ENCODE results near the gene CPED1. TPM values are rescaled to one million over a fixed set of nuclear protein-coding genes. Genes with fewer than 3 reads are reported as not detected.

CPED1 gene
- polyA plus RNA-seq, 1 donor from 2014 or later: not detected

DNA sequence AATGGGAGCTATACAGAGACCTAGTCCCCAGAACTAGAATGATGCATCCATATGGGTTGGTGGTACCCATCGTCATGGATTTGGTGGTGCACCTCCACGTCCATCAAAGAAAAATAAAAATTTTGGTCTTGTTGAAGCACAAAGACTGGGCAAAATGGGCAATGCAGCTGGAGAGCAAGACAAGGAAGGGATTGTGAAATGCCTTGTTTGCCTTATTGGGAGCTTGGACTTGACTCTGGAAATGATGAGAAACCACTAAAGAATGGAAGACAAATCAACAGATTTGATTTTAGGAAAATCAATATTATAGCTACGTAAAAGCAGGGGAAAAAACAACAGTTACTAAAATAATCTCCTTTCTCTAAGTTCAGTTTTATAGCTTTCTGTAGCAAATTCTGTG lies 150.9 kb downstream of the CPED1 start:
- H3K9ac ChIP-seq (ENCODE audit: low read length): no peak overlapping the region
- TF ChIP-seq MXI1 (conservative IDR thresholded peaks at IDR 0.05; ENCODE audit: poor library complexity, severe bottlenecking) (no peak), SMC3 (conservative IDR thresholded peaks at IDR 0.05; ENCODE audit: poor library complexity) (no peak), EZH2 (IDR thresholded peaks at IDR 0.05; ENCODE audit: borderline replicate concordance, insufficient read depth, low read length, poor library complexity, severe bottlenecking) (no peak), RAD21 (conservative IDR thresholded peaks at IDR 0.05) (no peak), TAF1 (IDR thresholded peaks at IDR 0.05; ENCODE audit: low read depth) (no peak), EP300 (conservative IDR thresholded peaks at IDR 0.05; ENCODE audit: poor library complexity, severe bottlenecking) (no peak), POLR2AphosphoS5 (IDR thresholded peaks at IDR 0.05) (no peak)
- TF ChIP-seq, protein P1, sequence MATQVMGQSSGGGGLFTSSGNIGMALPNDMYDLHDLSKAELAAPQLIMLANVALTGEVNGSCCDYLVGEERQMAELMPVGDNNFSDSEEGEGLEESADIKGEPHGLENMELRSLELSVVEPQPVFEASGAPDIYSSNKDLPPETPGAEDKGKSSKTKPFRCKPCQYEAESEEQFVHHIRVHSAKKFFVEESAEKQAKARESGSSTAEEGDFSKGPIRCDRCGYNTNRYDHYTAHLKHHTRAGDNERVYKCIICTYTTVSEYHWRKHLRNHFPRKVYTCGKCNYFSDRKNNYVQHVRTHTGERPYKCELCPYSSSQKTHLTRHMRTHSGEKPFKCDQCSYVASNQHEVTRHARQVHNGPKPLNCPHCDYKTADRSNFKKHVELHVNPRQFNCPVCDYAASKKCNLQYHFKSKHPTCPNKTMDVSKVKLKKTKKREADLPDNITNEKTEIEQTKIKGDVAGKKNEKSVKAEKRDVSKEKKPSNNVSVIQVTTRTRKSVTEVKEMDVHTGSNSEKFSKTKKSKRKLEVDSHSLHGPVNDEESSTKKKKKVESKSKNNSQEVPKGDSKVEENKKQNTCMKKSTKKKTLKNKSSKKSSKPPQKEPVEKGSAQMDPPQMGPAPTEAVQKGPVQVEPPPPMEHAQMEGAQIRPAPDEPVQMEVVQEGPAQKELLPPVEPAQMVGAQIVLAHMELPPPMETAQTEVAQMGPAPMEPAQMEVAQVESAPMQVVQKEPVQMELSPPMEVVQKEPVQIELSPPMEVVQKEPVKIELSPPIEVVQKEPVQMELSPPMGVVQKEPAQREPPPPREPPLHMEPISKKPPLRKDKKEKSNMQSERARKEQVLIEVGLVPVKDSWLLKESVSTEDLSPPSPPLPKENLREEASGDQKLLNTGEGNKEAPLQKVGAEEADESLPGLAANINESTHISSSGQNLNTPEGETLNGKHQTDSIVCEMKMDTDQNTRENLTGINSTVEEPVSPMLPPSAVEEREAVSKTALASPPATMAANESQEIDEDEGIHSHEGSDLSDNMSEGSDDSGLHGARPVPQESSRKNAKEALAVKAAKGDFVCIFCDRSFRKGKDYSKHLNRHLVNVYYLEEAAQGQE (IDR thresholded peaks at IDR 0.05; ENCODE audit: borderline replicate concordance): no peak
- TF ChIP-seq, protein P2, sequence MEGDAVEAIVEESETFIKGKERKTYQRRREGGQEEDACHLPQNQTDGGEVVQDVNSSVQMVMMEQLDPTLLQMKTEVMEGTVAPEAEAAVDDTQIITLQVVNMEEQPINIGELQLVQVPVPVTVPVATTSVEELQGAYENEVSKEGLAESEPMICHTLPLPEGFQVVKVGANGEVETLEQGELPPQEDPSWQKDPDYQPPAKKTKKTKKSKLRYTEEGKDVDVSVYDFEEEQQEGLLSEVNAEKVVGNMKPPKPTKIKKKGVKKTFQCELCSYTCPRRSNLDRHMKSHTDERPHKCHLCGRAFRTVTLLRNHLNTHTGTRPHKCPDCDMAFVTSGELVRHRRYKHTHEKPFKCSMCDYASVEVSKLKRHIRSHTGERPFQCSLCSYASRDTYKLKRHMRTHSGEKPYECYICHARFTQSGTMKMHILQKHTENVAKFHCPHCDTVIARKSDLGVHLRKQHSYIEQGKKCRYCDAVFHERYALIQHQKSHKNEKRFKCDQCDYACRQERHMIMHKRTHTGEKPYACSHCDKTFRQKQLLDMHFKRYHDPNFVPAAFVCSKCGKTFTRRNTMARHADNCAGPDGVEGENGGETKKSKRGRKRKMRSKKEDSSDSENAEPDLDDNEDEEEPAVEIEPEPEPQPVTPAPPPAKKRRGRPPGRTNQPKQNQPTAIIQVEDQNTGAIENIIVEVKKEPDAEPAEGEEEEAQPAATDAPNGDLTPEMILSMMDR (IDR thresholded peaks at IDR 0.05; ENCODE audit: poor library complexity, severe bottlenecking): no peak
- no peaks in the 10 kb centered on the region for H4K20me1 ChIP-seq (ENCODE audit: insufficient read depth)
- no peak overlapping the region for H3K4me3 ChIP-seq (ENCODE audit: low read length)
- no peak overlapping the region for H2AFZ ChIP-seq (ENCODE audit: low read depth, low read length)
- H3K27me3 ChIP-seq (ENCODE audit: insufficient read depth, low read depth, low read length): no peaks in the 10 kb centered on the region
- no peaks in the 10 kb centered on the region for H3K9me3 ChIP-seq (ENCODE audit: low read length)
- no peak overlapping the region for H3K27ac ChIP-seq (ENCODE audit: low read length)
- no peak overlapping the region for H3K4me2 ChIP-seq (ENCODE audit: low read length)
- no peaks in the 10 kb centered on the region for H3K79me2 ChIP-seq (replicated peaks; ENCODE audit: insufficient read depth, low read length)
- no peaks in the 10 kb centered on the region for H3K9me2 ChIP-seq (ENCODE audit: insufficient read depth, low read length)
- no peaks in the 10 kb centered on the region for H3K36me3 ChIP-seq (ENCODE audit: insufficient read depth, low read length)
- no peaks in the 10 kb centered on the region for H3F3A ChIP-seq (ENCODE audit: insufficient read depth, low read length, poor library complexity, severe bottlenecking)

DNA sequence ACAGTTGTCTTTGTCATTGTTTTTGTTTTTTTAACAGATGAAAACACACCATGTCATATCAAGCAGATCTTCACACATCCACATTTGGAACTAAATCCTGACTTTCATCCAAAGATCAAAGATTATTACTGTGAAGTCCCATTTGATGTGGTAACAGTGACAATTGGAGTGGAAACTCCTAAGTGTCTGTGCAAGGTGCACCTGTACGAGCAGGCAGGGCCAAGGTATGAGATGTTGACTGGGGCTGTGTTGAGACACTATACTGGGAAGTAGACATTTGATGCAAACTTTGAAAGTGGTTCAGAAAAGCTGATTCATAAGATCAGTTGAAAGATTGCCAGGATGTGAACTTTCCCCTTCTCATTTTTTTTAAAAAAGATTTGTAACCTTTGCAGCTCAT lies 152.3 kb downstream of the CPED1 start:
- H3K9ac ChIP-seq (ENCODE audit: low read length): no peak overlapping the region
- H3F3A ChIP-seq (ENCODE audit: insufficient read depth, low read length, poor library complexity, severe bottlenecking): no peaks in the 10 kb centered on the region
- H3K9me3 ChIP-seq (ENCODE audit: low read length): no peaks in the 10 kb centered on the region
- no peaks in the 10 kb centered on the region for H3K36me3 ChIP-seq (ENCODE audit: insufficient read depth, low read length)
- H3K4me2 ChIP-seq (ENCODE audit: low read length): no peak overlapping the region
- no peaks in the 10 kb centered on the region for H4K20me1 ChIP-seq (ENCODE audit: insufficient read depth)
- no peaks in the 10 kb centered on the region for H3K27me3 ChIP-seq (ENCODE audit: insufficient read depth, low read depth, low read length)
- H3K4me3 ChIP-seq (ENCODE audit: low read length): no peak overlapping the region
- H2AFZ ChIP-seq (ENCODE audit: low read depth, low read length): no peak overlapping the region
- H3K9me2 ChIP-seq (ENCODE audit: insufficient read depth, low read length): no peaks in the 10 kb centered on the region
- TF ChIP-seq RAD21 (conservative IDR thresholded peaks at IDR 0.05) (no peak), EP300 (conservative IDR thresholded peaks at IDR 0.05; ENCODE audit: poor library complexity, severe bottlenecking) (no peak), TAF1 (IDR thresholded peaks at IDR 0.05; ENCODE audit: low read depth) (no peak), EZH2 (IDR thresholded peaks at IDR 0.05; ENCODE audit: borderline replicate concordance, insufficient read depth, low read length, poor library complexity, severe bottlenecking) (no peak), SMC3 (conservative IDR thresholded peaks at IDR 0.05; ENCODE audit: poor library complexity) (no peak), MXI1 (conservative IDR thresholded peaks at IDR 0.05; ENCODE audit: poor library complexity, severe bottlenecking) (no peak), POLR2AphosphoS5 (IDR thresholded peaks at IDR 0.05) (no peak)
- TF ChIP-seq, protein P1 (IDR thresholded peaks at IDR 0.05; ENCODE audit: borderline replicate concordance): no peak
- TF ChIP-seq, protein P2 (IDR thresholded peaks at IDR 0.05; ENCODE audit: poor library complexity, severe bottlenecking): no peak
- H3K27ac ChIP-seq (ENCODE audit: low read length): no peak overlapping the region
- H3K79me2 ChIP-seq (replicated peaks; ENCODE audit: insufficient read depth, low read length): no peaks in the 10 kb centered on the region
